Skin of body (tissue), 2 donors: ENCODE measurements around the gene PAPSS1. TPM values are rescaled to one million over a fixed set of nuclear protein-coding genes. Genes with fewer than 3 reads are reported as not detected.
"Not testable (repeated sequence)": the region's sequence is repeated elsewhere in the genome, so short reads cannot be mapped to it uniquely, and the experiment has no call there.

Experiments
- DNase-seq: peaks from one replicate; lab custom pipeline; 2025; lab: John Stamatoyannopoulos, UW
- total RNA-seq: library from RNA; depleted of rRNA; stranded (reverse); fragments of >200 nt; gene quantifications from one replicate; pipeline ENCODE4 v1.2.3, GENCODE V29; 2014

The PAPSS1 gene
- 54.4 TPM for total RNA-seq

- peak; percentile 98 for DNase-seq
These were observed at the start of gene PAPSS1 for GRCh38 chr4:107719922-107720722. Gene PAPSS1, minus strand, starts transcription at chr4:107720234. Its CDS starts 55 bp downstream, at chr4:107720179.

- DNase-seq = no peak
These were observed 40.4 kb upstream of the PAPSS1 start for GRCh38 chr4:107760281-107760947.

- DNase-seq = peak; percentile 18
These were observed 37.9 kb upstream of the PAPSS1 start for GRCh38 chr4:107757864-107758476.

GRCh38 chr4:107757283-107757682 lies 37.2 kb upstream of the PAPSS1 start:
- DNase-seq = no peak

GRCh38 chr4:107755841-107756356 lies 35.9 kb upstream of the PAPSS1 start:
- no peak for DNase-seq

- no peak for DNase-seq
These were observed 31.6 kb upstream of the PAPSS1 start for GRCh38 chr4:107751670-107752069.

GRCh38 chr4:107747748-107748486 lies 27.9 kb upstream of the PAPSS1 start:
- DNase-seq = no peak

GRCh38 chr4:107746161-107746560 lies 26.1 kb upstream of the PAPSS1 start:
- no peak for DNase-seq

- DNase-seq = no peak
These were observed 24.5 kb upstream of the PAPSS1 start for GRCh38 chr4:107744532-107744931.

GRCh38 chr4:107743532-107743931 lies 23.5 kb upstream of the PAPSS1 start:
- no peak for DNase-seq

GRCh38 chr4:107742791-107743190 lies 22.8 kb upstream of the PAPSS1 start:
- no peak for DNase-seq

GRCh38 chr4:107742196-107742595 lies 22.2 kb upstream of the PAPSS1 start:
- DNase-seq = no peak

- no peak for DNase-seq
These were observed 21.1 kb upstream of the PAPSS1 start for GRCh38 chr4:107740950-107741701.

- DNase-seq = no peak
These were observed 20.3 kb upstream of the PAPSS1 start for GRCh38 chr4:107740381-107740780.

- no peak for DNase-seq
These were observed 17.4 kb upstream of the PAPSS1 start for GRCh38 chr4:107737450-107737849.

- no peak for DNase-seq
These were observed 17.0 kb upstream of the PAPSS1 start for GRCh38 chr4:107736924-107737448.

- no peak for DNase-seq
These were observed 16.0 kb upstream of the PAPSS1 start for GRCh38 chr4:107736037-107736436.

GRCh38 chr4:107734120-107734519 lies 14.1 kb upstream of the PAPSS1 start:
- no peak for DNase-seq

- DNase-seq = no peak
These were observed 13.4 kb upstream of the PAPSS1 start for GRCh38 chr4:107733431-107733925.

- not testable (repeated sequence) for DNase-seq
These were observed 9.0 kb upstream of the PAPSS1 start for GRCh38 chr4:107729050-107729449.
